ENCODE results near the gene IL16.

DNA sequence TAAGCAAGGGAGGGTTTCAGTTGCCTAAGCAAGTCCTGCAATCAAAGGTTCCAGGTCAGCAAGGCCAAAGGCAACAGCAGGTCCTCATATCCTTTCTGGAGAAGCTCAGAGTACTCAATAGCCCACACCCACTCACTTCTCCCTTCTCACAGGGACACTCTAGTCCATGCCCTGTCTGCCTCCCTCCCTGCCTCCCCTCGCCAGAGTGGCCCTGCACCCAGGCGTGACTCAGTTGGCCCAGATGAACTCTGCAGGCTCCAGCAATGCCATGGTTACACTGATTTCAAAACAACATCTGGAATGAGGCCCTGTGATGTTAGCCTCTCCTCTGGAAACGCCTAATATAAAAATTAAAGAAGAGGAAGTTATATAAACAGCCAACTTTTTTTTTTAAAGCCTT lies 32.9 kb downstream of the IL16 start:
- TF ChIP-seq, protein P1, sequence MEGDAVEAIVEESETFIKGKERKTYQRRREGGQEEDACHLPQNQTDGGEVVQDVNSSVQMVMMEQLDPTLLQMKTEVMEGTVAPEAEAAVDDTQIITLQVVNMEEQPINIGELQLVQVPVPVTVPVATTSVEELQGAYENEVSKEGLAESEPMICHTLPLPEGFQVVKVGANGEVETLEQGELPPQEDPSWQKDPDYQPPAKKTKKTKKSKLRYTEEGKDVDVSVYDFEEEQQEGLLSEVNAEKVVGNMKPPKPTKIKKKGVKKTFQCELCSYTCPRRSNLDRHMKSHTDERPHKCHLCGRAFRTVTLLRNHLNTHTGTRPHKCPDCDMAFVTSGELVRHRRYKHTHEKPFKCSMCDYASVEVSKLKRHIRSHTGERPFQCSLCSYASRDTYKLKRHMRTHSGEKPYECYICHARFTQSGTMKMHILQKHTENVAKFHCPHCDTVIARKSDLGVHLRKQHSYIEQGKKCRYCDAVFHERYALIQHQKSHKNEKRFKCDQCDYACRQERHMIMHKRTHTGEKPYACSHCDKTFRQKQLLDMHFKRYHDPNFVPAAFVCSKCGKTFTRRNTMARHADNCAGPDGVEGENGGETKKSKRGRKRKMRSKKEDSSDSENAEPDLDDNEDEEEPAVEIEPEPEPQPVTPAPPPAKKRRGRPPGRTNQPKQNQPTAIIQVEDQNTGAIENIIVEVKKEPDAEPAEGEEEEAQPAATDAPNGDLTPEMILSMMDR (IDR thresholded peaks at IDR 0.05), result no peak
- TF ChIP-seq EP300 (IDR thresholded peaks at IDR 0.05), result no peak
